Thymus (tissue), 11 donors: Measurements from ENCODE around the gene TCTN1. TPM values are rescaled to one million over a fixed set of nuclear protein-coding genes. Genes with fewer than 3 reads are reported as not detected.
A peak's percentile ranks its signal among the peaks of the same experiment; 100 is the strongest.
"Not testable (repeated sequence)": the region's sequence is repeated elsewhere in the genome, so short reads cannot be mapped to it uniquely, and the experiment has no call there.

Experiments
- DNase-seq, 9 donors: peaks; one replicate each; pipeline ENCODE4 v3.0.0-alpha.2; 2013; ENCODE audit warnings: low spot score in 9 of 9, low read depth in 6 of 9, missing footprints in 1 of 9
- H3K27ac ChIP-seq, 2 donors: one replicate each; pipeline ENCODE4 v1.5.1; 2013; ENCODE audit warnings: control low read depth in 1 of 2, low read depth in 1 of 2, low read length in 1 of 2, mild to moderate bottlenecking in 1 of 2, moderate library complexity in 1 of 2
- H3K27me3 ChIP-seq, 2 donors: one replicate each; pipeline ENCODE4 v1.5.1; 2013; ENCODE audit warnings: low read length in 1 of 2; ENCODE audit not compliant: control insufficient read depth in 2 of 2, insufficient read depth in 1 of 2
- H3K36me3 ChIP-seq, 2 donors: one replicate each; pipeline ENCODE4 v1.5.1; 2013; ENCODE audit warnings: low read length in 1 of 2, mild to moderate bottlenecking in 1 of 2, moderate library complexity in 1 of 2; ENCODE audit not compliant: control insufficient read depth in 2 of 2, insufficient read depth in 2 of 2
- H3K4me1 ChIP-seq, 2 donors: one replicate each; pipeline ENCODE4 v1.5.1; 2013; ENCODE audit warnings: low read length in 2 of 2; ENCODE audit not compliant: control insufficient read depth in 2 of 2, insufficient read depth in 2 of 2
- H3K4me3 ChIP-seq, 2 donors: one replicate each; pipeline ENCODE4 v1.5.1; 2013; ENCODE audit warnings: low read length in 2 of 2, control low read depth in 1 of 2, mild to moderate bottlenecking in 1 of 2
- H3K9me3 ChIP-seq, 2 donors: one replicate each; pipeline ENCODE4 v1.5.1; 2013; ENCODE audit warnings: low read length in 1 of 2, mild to moderate bottlenecking in 1 of 2; ENCODE audit not compliant: control insufficient read depth in 2 of 2, insufficient read depth in 1 of 2
- WGBS: extraction: QIAGEN DNeasy Blood & Tissue Kit; methylation state at CpG from one replicate; pipeline ENCODE4 v1.1.7; 2013; 5-methylcytosine and 5-hydroxymethylcytosine counted together
- polyA plus RNA-seq: library from polyadenylated mRNA; stranded (reverse); fragments of 200-250 nt; gene quantifications from one replicate; pipeline ENCODE4 v1.2.3, GENCODE V29; 2013
- total RNA-seq: library from RNA; stranded (reverse); fragments of 120-200 nt; gene quantifications from one replicate; pipeline ENCODE4 v1.2.4, GENCODE V29; 2013
- donor health status: healthy.

TCTN1 gene
- total and polyA plus RNA-seq, 2 donors: 11.6 to 17.9 TPM

DNA sequence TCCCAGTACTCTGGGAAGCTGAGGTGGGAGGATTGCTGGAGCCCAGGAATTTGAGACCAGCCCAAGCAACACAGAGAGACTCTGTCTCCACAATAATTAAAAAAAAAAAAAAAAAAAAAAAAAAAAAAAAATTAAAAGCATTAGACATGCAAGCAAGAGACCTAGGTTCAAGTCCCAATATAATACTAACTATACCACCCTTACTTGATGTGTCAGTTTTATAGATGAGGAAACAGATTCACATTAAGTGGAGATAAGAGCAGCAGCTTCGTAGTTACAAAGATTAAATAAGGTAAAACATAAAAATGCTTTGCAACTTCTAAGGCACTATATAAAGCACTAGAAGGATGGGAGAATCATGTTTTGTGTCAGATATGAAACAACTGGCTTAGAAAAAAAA, 39.9 kb upstream of the TCTN1 start:
- Histone ChIP-seq H3K36me3 (no peaks in the 10 kb centered on the region), H3K27me3 (no peaks in the 10 kb centered on the region), H3K4me1 (peaks cover 4 to 12% of the 10 kb centered on the region in 2 donors), H3K9me3 (peaks cover 0 to 10% of the 10 kb centered on the region in 2 donors), H3K27ac (no peak overlapping the region), H3K4me3 (no peak overlapping the region)
- 72% methylated on average over 1 of the region's 1 CpG for WGBS
- DNase-seq: no peak

DNA sequence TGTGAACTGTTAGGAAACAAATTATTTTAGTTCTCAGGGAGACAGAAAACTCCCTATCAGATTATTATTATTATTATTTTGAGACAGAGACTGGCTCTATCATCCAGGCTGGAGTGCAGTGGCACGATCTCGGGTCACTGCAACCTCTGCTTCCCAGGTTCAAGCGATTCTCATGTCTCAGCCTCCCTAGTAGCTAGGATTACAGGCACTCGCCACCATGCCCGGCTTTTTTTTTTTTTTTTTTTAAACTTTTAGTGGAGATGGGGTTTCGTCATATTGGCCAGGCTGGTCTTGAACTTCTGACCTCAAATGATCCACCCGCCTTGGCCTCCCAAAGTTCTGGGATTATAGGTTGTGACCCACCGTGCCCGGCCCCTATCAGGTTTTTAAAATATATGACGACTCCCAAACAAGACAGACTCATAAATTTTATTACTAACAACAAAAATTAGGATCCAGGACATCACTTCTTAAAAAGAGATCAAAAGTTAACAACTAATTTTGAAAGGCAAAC, 39.2 kb upstream of the TCTN1 start:
- not testable (repeated sequence) for H3K27me3 ChIP-seq, DNase-seq, H3K9me3 ChIP-seq, H3K36me3 ChIP-seq, H3K4me3 ChIP-seq, H3K27ac ChIP-seq
- H3K4me1 ChIP-seq: peaks cover 8 to 19% of the 10 kb centered on the region in 2 donors
- 96% methylated on average over 10 of the region's 10 CpGs for WGBS

DNA sequence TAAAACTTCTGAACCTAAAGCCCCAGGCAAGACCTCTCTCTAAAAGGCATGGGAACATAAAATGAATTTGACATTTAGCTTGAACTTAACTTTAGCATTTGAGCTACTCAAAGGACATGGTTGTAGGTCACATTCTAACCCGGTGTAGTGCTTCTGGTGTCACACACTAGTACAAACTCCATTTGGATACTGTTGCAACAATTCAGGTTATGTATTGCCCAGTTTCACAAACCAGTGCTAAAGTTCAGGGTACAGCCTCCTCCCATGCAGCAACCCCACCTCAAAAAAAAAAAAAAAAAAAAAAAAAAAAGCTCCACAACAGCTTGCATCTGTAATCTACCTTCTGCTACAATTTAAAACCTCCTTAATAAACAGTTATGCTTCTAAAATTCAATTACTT, 38.6 kb upstream of the TCTN1 start:
- Histone ChIP-seq H3K27ac (peak overlapping the region in 1 of 2 donors; percentile 60), H3K4me3 (no peak overlapping the region), H3K27me3 (no peaks in the 10 kb centered on the region), H3K9me3 (peaks cover 0 to 8% of the 10 kb centered on the region in 2 donors), H3K36me3 (no peaks in the 10 kb centered on the region), H3K4me1 (peaks cover 8 to 23% of the 10 kb centered on the region in 2 donors)
- peak in 1 of 9 donors; percentile 20 for DNase-seq
- WGBS: 72% methylated on average over 1 of the region's 1 CpG

DNA sequence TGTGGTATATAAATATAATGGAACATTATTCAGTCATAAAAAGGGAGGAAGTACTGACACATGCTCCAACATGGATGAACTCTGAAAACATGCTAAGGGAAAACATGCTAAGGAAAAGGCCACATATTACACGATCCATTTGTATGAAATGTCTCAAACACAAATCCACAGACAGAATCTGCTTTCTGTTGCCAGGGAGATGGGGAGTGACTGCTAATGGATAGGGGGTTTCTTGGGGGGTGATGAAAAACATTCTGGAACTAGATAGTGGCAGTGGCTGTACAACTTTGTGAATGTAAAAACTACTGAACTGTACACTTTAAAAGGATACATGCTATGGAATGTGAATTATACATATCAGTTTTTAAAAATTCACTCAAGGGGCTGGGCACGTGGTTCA, 37.4 kb upstream of the TCTN1 start:
- Histone ChIP-seq H3K27me3 (no peaks in the 10 kb centered on the region), H3K9me3 (peaks cover 0 to 8% of the 10 kb centered on the region in 2 donors), H3K36me3 (no peaks in the 10 kb centered on the region), H3K27ac (no peak overlapping the region), H3K4me3 (no peak overlapping the region), H3K4me1 (peaks cover 19 to 32% of the 10 kb centered on the region in 2 donors)
- WGBS: 97% methylated on average over 2 of the region's 2 CpGs
- no peak for DNase-seq

DNA sequence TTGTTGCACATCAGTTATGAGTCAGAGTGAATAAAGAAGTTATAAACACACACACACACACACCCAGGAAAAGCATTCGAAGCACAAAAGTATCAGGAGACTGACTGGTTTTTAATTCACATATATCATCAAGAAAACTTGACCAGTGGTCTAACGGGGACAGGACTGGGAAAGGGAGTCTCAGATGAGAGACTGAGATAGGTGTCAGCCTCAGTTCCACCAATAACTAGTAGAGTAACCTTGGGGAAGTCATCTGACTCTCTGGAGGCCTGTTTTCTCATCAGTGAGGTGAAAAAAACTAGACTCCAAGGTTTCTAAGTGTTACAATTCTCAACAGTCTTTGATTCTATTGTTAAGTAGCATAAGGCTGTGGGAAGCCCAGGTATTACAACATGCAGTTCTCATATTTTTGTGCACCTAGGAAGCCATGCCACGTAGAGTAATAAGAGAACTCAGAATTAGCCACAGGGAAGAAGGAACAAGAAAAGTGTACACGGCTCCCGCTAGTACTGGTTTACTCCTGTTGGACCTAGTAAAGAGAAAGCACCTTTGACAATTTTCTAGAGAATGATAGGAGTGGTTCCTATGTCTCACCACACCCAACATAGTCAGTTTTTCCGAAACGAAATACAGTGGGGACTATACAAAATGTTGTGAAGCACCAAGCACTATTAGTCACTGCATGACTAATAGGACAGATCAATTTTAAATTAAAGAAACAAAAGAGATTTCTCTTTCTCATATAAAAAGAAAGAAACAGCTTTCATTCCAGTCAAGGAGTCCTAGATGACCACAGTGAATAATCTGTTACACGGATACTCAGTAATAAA, 35.9 kb upstream of the TCTN1 start:
- peak overlapping the region; percentile 77 to 78 for H3K27ac ChIP-seq
- H3K27me3 ChIP-seq: no peaks in the 10 kb centered on the region
- peak in 1 of 9 donors; percentile 47 for DNase-seq
- H3K36me3 ChIP-seq: no peaks in the 10 kb centered on the region
- no peak overlapping the region for H3K4me3 ChIP-seq
- WGBS: 69% methylated on average over 8 of the region's 8 CpGs
- peaks cover 0 to under 1% of the 10 kb centered on the region in 2 donors for H3K9me3 ChIP-seq
- H3K4me1 ChIP-seq: peaks cover 21 to 32% of the 10 kb centered on the region in 2 donors

DNA sequence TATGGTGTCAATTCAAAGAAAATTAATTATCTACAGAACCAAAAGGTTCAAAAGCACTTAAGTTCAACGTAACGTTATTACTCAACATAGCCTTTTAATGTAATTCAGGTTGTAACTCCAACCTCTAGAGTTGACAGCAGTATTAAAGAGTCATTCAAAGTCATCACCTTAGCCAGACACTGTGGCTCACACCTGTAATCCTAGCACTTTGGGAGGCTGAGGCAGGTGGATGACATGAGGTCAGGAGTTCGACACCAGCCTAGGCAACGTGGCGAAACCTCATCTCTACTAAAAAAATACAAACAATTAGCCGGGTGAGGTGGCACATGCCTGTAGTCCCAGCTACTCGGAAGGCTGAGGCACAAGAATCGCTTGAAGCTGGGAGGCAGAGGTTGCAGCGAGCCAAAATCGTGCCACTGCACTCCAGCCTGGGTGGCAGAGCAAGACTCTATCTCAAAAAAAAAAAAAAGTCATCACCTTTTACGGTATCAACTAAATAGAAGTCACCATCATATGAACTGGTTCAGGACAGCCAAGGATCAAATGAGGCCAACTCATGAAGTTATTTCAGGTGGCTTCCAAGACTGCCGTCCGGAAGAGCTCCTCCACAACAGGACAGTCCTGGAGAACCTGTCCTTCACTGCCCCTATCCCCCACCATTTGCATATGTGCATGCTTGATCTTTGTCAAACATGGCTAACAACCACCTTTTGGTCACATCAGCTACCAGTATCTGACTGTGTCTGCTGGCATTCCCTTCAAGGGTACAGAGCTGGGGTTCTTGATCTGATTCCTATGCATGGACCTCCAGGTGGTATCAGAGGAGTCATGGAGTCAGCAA, 35.0 kb upstream of the TCTN1 start:
- Histone ChIP-seq H3K4me1 (peaks cover 27 to 38% of the 10 kb centered on the region in 2 donors), H3K27me3 (no peaks in the 10 kb centered on the region), H3K27ac (peak overlapping the region; percentile 21 to 77), H3K9me3 (no peaks in the 10 kb centered on the region), H3K4me3 (no peak overlapping the region), H3K36me3 (no peaks in the 10 kb centered on the region)
- DNase-seq: no peak
- WGBS: 96% methylated on average over 13 of the region's 13 CpGs

DNA sequence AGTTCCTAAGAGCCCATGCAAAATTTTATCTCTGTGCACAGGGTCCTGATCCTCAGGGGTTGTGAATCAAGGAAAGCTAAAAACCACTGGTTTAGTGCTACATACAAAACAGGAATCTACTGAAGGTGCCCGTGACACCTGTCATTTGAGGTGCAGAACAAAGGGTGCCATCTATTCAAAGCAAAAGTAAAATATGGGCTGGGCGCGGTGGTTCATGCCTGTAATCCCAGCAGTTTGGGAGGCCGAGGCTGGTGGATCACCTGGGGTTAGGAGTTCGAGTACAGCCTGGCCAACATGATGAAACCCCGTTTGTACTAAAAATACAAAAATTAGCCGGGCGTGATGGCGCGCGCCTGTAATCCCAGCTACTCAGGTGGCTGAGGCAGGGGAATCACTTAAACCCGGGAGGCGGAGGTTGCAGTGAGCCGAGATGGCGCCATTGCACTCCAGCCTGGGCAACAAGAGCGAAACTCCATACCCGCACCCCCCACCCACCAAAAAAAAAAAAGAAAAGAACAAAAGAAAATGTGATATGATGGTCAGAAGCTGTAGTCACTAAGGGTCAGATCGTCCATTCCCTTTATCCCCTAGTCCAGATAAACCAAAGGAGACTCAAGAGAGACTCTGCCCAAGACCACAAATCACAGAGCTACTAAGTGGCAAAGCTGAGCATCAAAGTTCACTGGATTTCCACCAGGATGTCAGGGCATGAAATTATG, 34.2 kb upstream of the TCTN1 start:
- DNase-seq: no peak
- no peaks in the 10 kb centered on the region for H3K9me3 ChIP-seq
- no peak overlapping the region for H3K27ac ChIP-seq
- H3K27me3 ChIP-seq: no peaks in the 10 kb centered on the region
- H3K4me3 ChIP-seq: no peak overlapping the region
- H3K4me1 ChIP-seq: peaks cover 28 to 42% of the 10 kb centered on the region in 2 donors
- 94% methylated on average over 18 of the region's 18 CpGs for WGBS
- H3K36me3 ChIP-seq: no peaks in the 10 kb centered on the region

DNA sequence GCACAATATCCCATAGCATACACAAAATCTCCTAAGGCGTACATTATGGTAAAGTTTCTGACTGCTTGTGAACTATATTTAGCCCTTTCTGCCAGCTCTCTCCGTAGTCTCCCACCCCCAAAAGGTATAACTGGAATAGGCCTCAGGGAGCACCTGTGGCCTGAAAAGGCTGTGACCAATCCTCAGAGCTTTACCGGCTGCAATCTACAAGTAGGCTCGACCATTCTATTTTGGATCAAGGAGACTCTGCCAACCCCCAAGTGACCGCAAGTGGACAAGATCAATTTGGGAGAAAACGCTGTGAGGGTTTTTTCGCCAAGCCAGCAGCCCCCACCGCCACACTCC, 32.0 kb upstream of the TCTN1 start:
- WGBS: 1% methylated on average over 8 of the region's 8 CpGs

More for the DNA sequence above, 32.0 kb upstream of the TCTN1 start:
- H3K9me3 ChIP-seq: no peaks in the 10 kb centered on the region
- no peaks in the 10 kb centered on the region for H3K27me3 ChIP-seq
- H3K36me3 ChIP-seq: no peaks in the 10 kb centered on the region
- peaks cover 42 to 55% of the 10 kb centered on the region in 2 donors for H3K4me1 ChIP-seq
- peak in 1 of 9 donors; percentile 59 for DNase-seq
- peak overlapping the region; percentile 28 to 91 for H3K27ac ChIP-seq
- H3K4me3 ChIP-seq: peak overlapping the region; percentile 81 to 82
